ENCODE data around the gene DAAM1.

The DAAM1 gene

GRCh38 chr14:59254911-59255545 is 66.6 kb downstream of the DAAM1 start:
- no peak for DNase-seq (ENCODE audit: low read depth)

- DNase-seq (ENCODE audit: low read depth): no peak
Measured at GRCh38 chr14:59256331-59256730, 67.9 kb downstream of the DAAM1 start.

- DNase-seq (ENCODE audit: low read depth): no peak
Measured at GRCh38 chr14:59261334-59261733, 72.9 kb downstream of the DAAM1 start.

GRCh38 chr14:59262717-59263454 is 74.4 kb downstream of the DAAM1 start:
- DNase-seq (ENCODE audit: low read depth): no peak

- no peak for DNase-seq (ENCODE audit: low read depth)
Measured at GRCh38 chr14:59265808-59266207, 77.3 kb downstream of the DAAM1 start.

- DNase-seq (ENCODE audit: low read depth): no peak
Measured at GRCh38 chr14:59267046-59267445, 78.6 kb downstream of the DAAM1 start.

- DNase-seq (ENCODE audit: low read depth): no peak
Measured at GRCh38 chr14:59268011-59268410, 79.5 kb downstream of the DAAM1 start.

- no peak for DNase-seq (ENCODE audit: low read depth)
Measured at GRCh38 chr14:59268858-59269257, 80.4 kb downstream of the DAAM1 start.

GRCh38 chr14:59269466-59269865 is 81.0 kb downstream of the DAAM1 start:
- no peak for DNase-seq (ENCODE audit: low read depth)

- no peak for DNase-seq (ENCODE audit: low read depth)
Measured at GRCh38 chr14:59271256-59271655, 82.8 kb downstream of the DAAM1 start.

GRCh38 chr14:59271734-59272133 is 83.3 kb downstream of the DAAM1 start:
- no peak for DNase-seq (ENCODE audit: low read depth)

- DNase-seq (ENCODE audit: low read depth): no peak
Measured at GRCh38 chr14:59272633-59273032, 84.2 kb downstream of the DAAM1 start.

- DNase-seq (ENCODE audit: low read depth): no peak
Measured at GRCh38 chr14:59273737-59274136, 85.3 kb downstream of the DAAM1 start.

GRCh38 chr14:59274991-59275391 is 86.5 kb downstream of the DAAM1 start:
- no peak for DNase-seq (ENCODE audit: low read depth)

- DNase-seq (ENCODE audit: low read depth): no peak
Measured at GRCh38 chr14:59275668-59276067, 87.2 kb downstream of the DAAM1 start.

GRCh38 chr14:59276235-59276634 is 87.8 kb downstream of the DAAM1 start:
- no peak for DNase-seq (ENCODE audit: low read depth)

GRCh38 chr14:59277659-59278058 is 89.2 kb downstream of the DAAM1 start:
- no peak for DNase-seq (ENCODE audit: low read depth)

- DNase-seq (ENCODE audit: low read depth): no peak
Measured at GRCh38 chr14:59278111-59278510, 89.6 kb downstream of the DAAM1 start.

GRCh38 chr14:59280961-59281360 is 92.5 kb downstream of the DAAM1 start:
- DNase-seq (ENCODE audit: low read depth): no peak

- DNase-seq (ENCODE audit: low read depth): no peak
Measured at GRCh38 chr14:59281609-59282377, 93.3 kb downstream of the DAAM1 start.

- DNase-seq (ENCODE audit: low read depth): no peak
Measured at GRCh38 chr14:59282378-59282765, 93.9 kb downstream of the DAAM1 start.

- DNase-seq (ENCODE audit: low read depth): no peak
Measured at GRCh38 chr14:59283361-59283760, 94.9 kb downstream of the DAAM1 start.

GRCh38 chr14:59284059-59284458 is 95.6 kb downstream of the DAAM1 start:
- DNase-seq (ENCODE audit: low read depth): no peak

Data from stimulated activated CD8-positive, alpha-beta memory T cell treated with anti-CD3 and anti-CD28 coated beads, Interleukin-7, amount 100 ng/mL, for 24 hours (primary cell).